Measurements from ENCODE around the gene SWSAP1. TPM values are rescaled to one million over a fixed set of nuclear protein-coding genes. Genes with fewer than 3 reads are reported as not detected.
"Not testable (repeated sequence)": the region's sequence is repeated elsewhere in the genome, so short reads cannot be mapped to it uniquely, and the experiment has no call there.

SWSAP1 gene
- total RNA-seq, 2 donors from 2014 or later: 2.6 to 2.9 TPM

- ATAC-seq (no peak), DNase-seq (no peak)
- Mint-ChIP-seq H3K4me1 (peaks cover 7% of the 10 kb centered on the region), H3K4me3 (no peak overlapping the region), H3K27ac (no peak overlapping the region), H3K36me3 (ENCODE audit: low read depth) (peaks cover 2% of the 10 kb centered on the region), H3K27me3 (peaks cover 14% of the 10 kb centered on the region)
- no peaks in the 10 kb centered on the region for H3K9me3 ChIP-seq (ENCODE audit: control insufficient read depth, low read length, poor library complexity, severe bottlenecking)
Measured at GRCh38 chr19:11397089-11397610, 22.7 kb downstream of the SWSAP1 start.

- H3K36me3 Mint-ChIP-seq (ENCODE audit: low read depth): peaks cover 2% of the 10 kb centered on the region
- no peak overlapping the region for H3K4me3 Mint-ChIP-seq
- H3K27ac Mint-ChIP-seq: no peak overlapping the region
- ATAC-seq (no peak), DNase-seq (no peak)
- H3K9me3 ChIP-seq (ENCODE audit: control insufficient read depth, low read length, poor library complexity, severe bottlenecking): no peaks in the 10 kb centered on the region
- peaks cover 7% of the 10 kb centered on the region for H3K27me3 Mint-ChIP-seq
- H3K4me1 Mint-ChIP-seq: peaks cover 5% of the 10 kb centered on the region
Measured at GRCh38 chr19:11399667-11400066, 25.2 kb downstream of the SWSAP1 start.

GRCh38 chr19:11400798-11401197 is 26.3 kb downstream of the SWSAP1 start:
- no peak for ATAC-seq
- peaks cover 3% of the 10 kb centered on the region for H3K4me1 Mint-ChIP-seq
- no peak overlapping the region for H3K27ac Mint-ChIP-seq
- no peak for DNase-seq
- no peaks in the 10 kb centered on the region for H3K27me3 Mint-ChIP-seq
- H3K36me3 Mint-ChIP-seq (ENCODE audit: low read depth): peaks cover 2% of the 10 kb centered on the region
- no peak overlapping the region for H3K4me3 Mint-ChIP-seq
- no peaks in the 10 kb centered on the region for H3K9me3 ChIP-seq (ENCODE audit: control insufficient read depth, low read length, poor library complexity, severe bottlenecking)

GRCh38 chr19:11401808-11402543 is 27.5 kb downstream of the SWSAP1 start:
- Mint-ChIP-seq H3K27ac (no peak overlapping the region), H3K4me1 (peaks cover 1% of the 10 kb centered on the region), H3K36me3 (ENCODE audit: low read depth) (peaks cover 2% of the 10 kb centered on the region), H3K27me3 (peaks cover 6% of the 10 kb centered on the region), H3K4me3 (no peak overlapping the region)
- no peaks in the 10 kb centered on the region for H3K9me3 ChIP-seq (ENCODE audit: control insufficient read depth, low read length, poor library complexity, severe bottlenecking)
- ATAC-seq (no peak), DNase-seq (no peak)

GRCh38 chr19:11404588-11405222 is 30.2 kb downstream of the SWSAP1 start:
- ATAC-seq (no peak), DNase-seq (no peak)
- peaks cover 10% of the 10 kb centered on the region for H3K27me3 Mint-ChIP-seq
- no peak overlapping the region for H3K4me3 Mint-ChIP-seq
- H3K36me3 Mint-ChIP-seq (ENCODE audit: low read depth): peaks cover 2% of the 10 kb centered on the region
- no peak overlapping the region for H3K27ac Mint-ChIP-seq
- no peaks in the 10 kb centered on the region for H3K9me3 ChIP-seq (ENCODE audit: control insufficient read depth, low read length, poor library complexity, severe bottlenecking)
- H3K4me1 Mint-ChIP-seq: no peaks in the 10 kb centered on the region

GRCh38 chr19:11405846-11406643 is 31.6 kb downstream of the SWSAP1 start:
- H3K27me3 Mint-ChIP-seq: peaks cover 10% of the 10 kb centered on the region
- DNase-seq (no peak), ATAC-seq (peak; percentile 70)
- no peak overlapping the region for H3K4me3 Mint-ChIP-seq
- no peak overlapping the region for H3K27ac Mint-ChIP-seq
- no peaks in the 10 kb centered on the region for H3K9me3 ChIP-seq (ENCODE audit: control insufficient read depth, low read length, poor library complexity, severe bottlenecking)
- no peaks in the 10 kb centered on the region for H3K4me1 Mint-ChIP-seq
- no peaks in the 10 kb centered on the region for H3K36me3 Mint-ChIP-seq (ENCODE audit: low read depth)

- ATAC-seq; H3K36me3 Mint-ChIP-seq (ENCODE audit: low read depth); H3K4me3 Mint-ChIP-seq; H3K27ac Mint-ChIP-seq; H3K9me3 ChIP-seq (ENCODE audit: control insufficient read depth, low read length, poor library complexity, severe bottlenecking); DNase-seq; H3K4me1 Mint-ChIP-seq: not testable (repeated sequence)
- peaks cover 10% of the 10 kb centered on the region for H3K27me3 Mint-ChIP-seq
Measured at GRCh38 chr19:11406703-11407236, 32.3 kb downstream of the SWSAP1 start.

- no peak for DNase-seq
- ATAC-seq: no peak
- H3K4me1 Mint-ChIP-seq: no peaks in the 10 kb centered on the region
- H3K36me3 Mint-ChIP-seq (ENCODE audit: low read depth): no peaks in the 10 kb centered on the region
- H3K27me3 Mint-ChIP-seq: peaks cover 15% of the 10 kb centered on the region
- no peak overlapping the region for H3K4me3 Mint-ChIP-seq
- no peaks in the 10 kb centered on the region for H3K9me3 ChIP-seq (ENCODE audit: control insufficient read depth, low read length, poor library complexity, severe bottlenecking)
- H3K27ac Mint-ChIP-seq: no peak overlapping the region
Measured at GRCh38 chr19:11408591-11408990, 34.1 kb downstream of the SWSAP1 start.

GRCh38 chr19:11410682-11411081 is 36.2 kb downstream of the SWSAP1 start:
- Mint-ChIP-seq H3K36me3 (ENCODE audit: low read depth) (no peaks in the 10 kb centered on the region), H3K27ac (no peak overlapping the region)

GRCh38 chr19:11414544-11414943 is 40.1 kb downstream of the SWSAP1 start:
- H3K4me1 Mint-ChIP-seq: peaks cover 8% of the 10 kb centered on the region
- no peak overlapping the region for H3K4me3 Mint-ChIP-seq
- H3K27me3 Mint-ChIP-seq: peaks cover 33% of the 10 kb centered on the region
- no peaks in the 10 kb centered on the region for H3K36me3 Mint-ChIP-seq (ENCODE audit: low read depth)
- ATAC-seq (no peak), DNase-seq (no peak)
- H3K9me3 ChIP-seq (ENCODE audit: control insufficient read depth, low read length, poor library complexity, severe bottlenecking): no peaks in the 10 kb centered on the region
- H3K27ac Mint-ChIP-seq: no peak overlapping the region

More at GRCh38 chr19:11410682-11411081, 36.2 kb downstream of the SWSAP1 start:
- Mint-ChIP-seq H3K27me3 (peaks cover 15% of the 10 kb centered on the region), H3K4me3 (no peak overlapping the region), H3K4me1 (no peaks in the 10 kb centered on the region)
- no peak for ATAC-seq
- no peak for DNase-seq
- H3K9me3 ChIP-seq (ENCODE audit: control insufficient read depth, low read length, poor library complexity, severe bottlenecking): no peaks in the 10 kb centered on the region

- H3K27me3 Mint-ChIP-seq: peaks cover 48% of the 10 kb centered on the region
- no peak for DNase-seq
- H3K4me3 Mint-ChIP-seq: no peak overlapping the region
- no peak for ATAC-seq
- H3K36me3 Mint-ChIP-seq (ENCODE audit: low read depth): no peaks in the 10 kb centered on the region
- H3K9me3 ChIP-seq (ENCODE audit: control insufficient read depth, low read length, poor library complexity, severe bottlenecking): no peaks in the 10 kb centered on the region
- peaks cover 16% of the 10 kb centered on the region for H3K4me1 Mint-ChIP-seq
- H3K27ac Mint-ChIP-seq: no peak overlapping the region
Measured at GRCh38 chr19:11416346-11417052, 42.0 kb downstream of the SWSAP1 start.

- no peak for DNase-seq
- no peaks in the 10 kb centered on the region for H3K9me3 ChIP-seq (ENCODE audit: control insufficient read depth, low read length, poor library complexity, severe bottlenecking)
- Mint-ChIP-seq H3K27ac (no peak overlapping the region), H3K27me3 (peaks cover 54% of the 10 kb centered on the region), H3K4me1 (peaks cover 28% of the 10 kb centered on the region), H3K36me3 (ENCODE audit: low read depth) (peaks cover 2% of the 10 kb centered on the region), H3K4me3 (peak overlapping the region; percentile 58)
- no peak for ATAC-seq
Measured at GRCh38 chr19:11418094-11418548, 43.7 kb downstream of the SWSAP1 start.
